Left lung (tissue), 10 donors: ENCODE results near the gene MSX2. TPM values are rescaled to one million over a fixed set of nuclear protein-coding genes. Genes with fewer than 3 reads are reported as not detected.

Experiments
- ATAC-seq: fragments of 200-7000 bp; cut with Tn5 transposase; one replicate; pipeline ENCODE4 v1.9.1; 2020; ENCODE audit warnings: moderate library complexity
- DNase-seq, 4 donors: peaks; one replicate each; pipeline ENCODE4 v3.0.0-alpha.2; 2013 to 2020
- H3K27ac ChIP-seq, 2 donors: fragments of 200-600 bp; sonication (generic) in 1 of 2; one replicate each; pipeline versions ENCODE4 v1.5.0 to v1.8.0; 2020 to 2021
- H3K27me3 ChIP-seq, 2 donors: fragments of 200-600 bp; sonication (generic) in 1 of 2; one replicate each; pipeline versions ENCODE4 v1.5.0 to v1.8.0; 2020 to 2021
- H3K36me3 ChIP-seq, 2 donors: fragments of 200-600 bp; sonication (generic) in 1 of 2; one replicate each; pipeline versions ENCODE4 v1.5.0 to v1.8.0; 2020 to 2021
- H3K4me1 ChIP-seq, 2 donors: fragments of 200-600 bp; one replicate each; pipeline ENCODE4 v1.8.0; 2021
- H3K4me3 ChIP-seq, 2 donors: fragments of 200-600 bp; sonication (generic) in 1 of 2; one replicate each; pipeline versions ENCODE4 v1.5.0 to v1.8.0; 2020 to 2021; ENCODE audit warnings: mild to moderate bottlenecking in 1 of 2
- H3K9me3 ChIP-seq, 2 donors: fragments of 200-600 bp; sonication (generic) in 1 of 2; one replicate each; pipeline versions ENCODE4 v1.5.0 to v1.8.0; 2020 to 2021
- intact Hi-C, 2 donors: fragments of 100-400 bp; cut with DNase I; formaldehyde crosslinking; loops; one replicate each; pipeline versions ENCODE4 v1.11.2 to v1.14.2; 2022
- polyA plus RNA-seq, 6 donors: library from polyadenylated mRNA; unstranded; fragments of 120-200 nt; gene quantifications; one replicate each; pipeline ENCODE4 v1.2.1, GENCODE V29; 2013; ENCODE audit not compliant: insufficient read length in 6 of 6
- total RNA-seq, 2 donors: library from RNA; stranded (reverse); fragmentation: NEBNext Ultra II Directional; extraction: Animal tissue kit (Norgen Biotek cat#: 25700); gene quantifications; one replicate each; pipeline ENCODE4 v1.2.1, GENCODE V29; 2021
- TF ChIP-seq, protein P1 (sequence below), 2 donors: fragments of 200-600 bp; sonication (generic) in 1 of 2; IDR thresholded peaks; one replicate each; pipeline versions ENCODE4 v1.5.0 to v1.8.0; 2021; ENCODE audit warnings: antibody characterized with exemption in 2 of 2
- donor health status: DM: no; HTN: yes; CAD: no.
- donor health status: DM: no; HTN: no; CAD: no.

The MSX2 gene
- total and polyA plus RNA-seq, 8 donors: 0.70 to 2.2 (median 1.3) TPM

DNA sequence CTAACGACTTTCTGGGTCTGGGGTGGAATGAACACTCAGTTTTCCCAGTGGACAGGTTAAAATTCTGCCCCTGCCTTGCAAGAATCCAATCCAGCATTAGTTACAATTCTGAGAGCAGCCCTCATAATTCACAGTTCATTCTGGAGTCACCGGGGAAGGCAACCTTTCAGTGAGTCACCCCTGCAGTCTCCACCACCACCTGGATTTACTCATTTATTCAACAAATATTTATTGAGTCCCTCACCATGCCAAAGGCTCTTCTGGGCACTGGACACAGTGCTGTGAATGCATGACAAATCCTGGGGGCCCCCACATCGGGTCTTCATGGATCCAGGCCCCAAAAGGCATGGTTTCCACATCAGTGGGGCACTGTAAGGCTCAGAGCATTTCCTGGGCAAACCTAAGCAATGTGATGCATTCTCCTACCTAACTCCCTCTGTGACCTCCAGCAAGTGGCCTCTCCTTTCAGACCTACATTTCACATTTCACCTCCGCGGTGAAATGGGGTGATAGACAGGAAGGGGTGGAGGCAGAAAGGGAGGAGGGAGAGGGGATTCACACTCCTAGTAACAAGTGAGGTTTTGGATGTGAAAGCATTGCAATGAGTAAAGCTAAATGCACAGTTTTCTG, 6.4 kb upstream of the MSX2 start:
- H3K4me3 ChIP-seq: no peak overlapping the region
- DNase-seq: no peak
- no peak overlapping the region for H3K27ac ChIP-seq
- no peak for ATAC-seq
- H3K9me3 ChIP-seq: no peaks in the 10 kb centered on the region
- H3K4me1 ChIP-seq: peaks cover 0 to 4% of the 10 kb centered on the region in 2 donors
- H3K36me3 ChIP-seq: no peaks in the 10 kb centered on the region
- H3K27me3 ChIP-seq: peaks cover 56 to 100% of the 10 kb centered on the region in 2 donors
- TF ChIP-seq, protein P1, sequence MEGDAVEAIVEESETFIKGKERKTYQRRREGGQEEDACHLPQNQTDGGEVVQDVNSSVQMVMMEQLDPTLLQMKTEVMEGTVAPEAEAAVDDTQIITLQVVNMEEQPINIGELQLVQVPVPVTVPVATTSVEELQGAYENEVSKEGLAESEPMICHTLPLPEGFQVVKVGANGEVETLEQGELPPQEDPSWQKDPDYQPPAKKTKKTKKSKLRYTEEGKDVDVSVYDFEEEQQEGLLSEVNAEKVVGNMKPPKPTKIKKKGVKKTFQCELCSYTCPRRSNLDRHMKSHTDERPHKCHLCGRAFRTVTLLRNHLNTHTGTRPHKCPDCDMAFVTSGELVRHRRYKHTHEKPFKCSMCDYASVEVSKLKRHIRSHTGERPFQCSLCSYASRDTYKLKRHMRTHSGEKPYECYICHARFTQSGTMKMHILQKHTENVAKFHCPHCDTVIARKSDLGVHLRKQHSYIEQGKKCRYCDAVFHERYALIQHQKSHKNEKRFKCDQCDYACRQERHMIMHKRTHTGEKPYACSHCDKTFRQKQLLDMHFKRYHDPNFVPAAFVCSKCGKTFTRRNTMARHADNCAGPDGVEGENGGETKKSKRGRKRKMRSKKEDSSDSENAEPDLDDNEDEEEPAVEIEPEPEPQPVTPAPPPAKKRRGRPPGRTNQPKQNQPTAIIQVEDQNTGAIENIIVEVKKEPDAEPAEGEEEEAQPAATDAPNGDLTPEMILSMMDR (IDR thresholded peaks at IDR 0.05): no peak
- intact Hi-C loops: no loop called here

DNA sequence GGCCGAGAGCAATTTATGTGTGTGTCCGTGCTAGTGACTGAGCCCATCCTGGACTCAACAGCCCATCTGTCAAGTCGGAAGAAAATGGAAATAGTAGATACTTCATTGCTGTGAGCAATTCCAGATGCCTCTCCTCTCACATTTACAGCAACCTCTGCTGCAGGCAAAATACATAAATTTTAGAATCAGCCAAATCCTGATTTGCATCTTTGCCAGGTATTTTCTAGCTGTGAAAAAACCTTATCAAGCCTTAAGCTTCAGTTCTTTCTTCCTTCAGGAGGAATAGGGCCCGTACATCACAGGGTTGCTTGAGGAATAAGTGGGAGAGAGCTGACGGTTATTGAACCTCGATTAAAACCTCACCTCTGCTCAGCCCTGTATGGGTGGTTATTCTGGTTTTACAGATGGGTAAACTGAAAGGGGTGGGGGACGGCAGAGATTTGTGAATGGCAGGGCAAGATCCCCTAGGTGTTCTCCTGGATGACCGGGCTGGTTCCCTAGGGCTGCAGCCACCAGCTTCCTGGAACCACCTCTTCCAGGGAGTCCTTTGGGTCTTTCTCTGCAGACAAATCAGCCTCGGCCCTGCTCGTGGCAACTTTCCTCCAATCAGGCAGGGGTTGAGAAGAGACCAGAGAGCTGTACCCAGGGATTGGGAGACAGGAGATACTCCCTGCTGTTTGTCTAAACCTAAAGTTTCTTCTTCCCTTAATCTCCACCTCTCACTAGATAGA, 5.3 kb upstream of the MSX2 start:
- H3K9me3 ChIP-seq: no peaks in the 10 kb centered on the region
- H3K36me3 ChIP-seq: no peaks in the 10 kb centered on the region
- peaks cover 66 to 100% of the 10 kb centered on the region in 2 donors for H3K27me3 ChIP-seq
- no peak overlapping the region for H3K27ac ChIP-seq
- DNase-seq: no peak
- TF ChIP-seq, protein P1 (IDR thresholded peaks at IDR 0.05): no peak
- no peak overlapping the region for H3K4me3 ChIP-seq
- intact Hi-C loops: no loop called here
- H3K4me1 ChIP-seq: peaks cover 3 to 4% of the 10 kb centered on the region in 2 donors
- ATAC-seq: no peak

DNA sequence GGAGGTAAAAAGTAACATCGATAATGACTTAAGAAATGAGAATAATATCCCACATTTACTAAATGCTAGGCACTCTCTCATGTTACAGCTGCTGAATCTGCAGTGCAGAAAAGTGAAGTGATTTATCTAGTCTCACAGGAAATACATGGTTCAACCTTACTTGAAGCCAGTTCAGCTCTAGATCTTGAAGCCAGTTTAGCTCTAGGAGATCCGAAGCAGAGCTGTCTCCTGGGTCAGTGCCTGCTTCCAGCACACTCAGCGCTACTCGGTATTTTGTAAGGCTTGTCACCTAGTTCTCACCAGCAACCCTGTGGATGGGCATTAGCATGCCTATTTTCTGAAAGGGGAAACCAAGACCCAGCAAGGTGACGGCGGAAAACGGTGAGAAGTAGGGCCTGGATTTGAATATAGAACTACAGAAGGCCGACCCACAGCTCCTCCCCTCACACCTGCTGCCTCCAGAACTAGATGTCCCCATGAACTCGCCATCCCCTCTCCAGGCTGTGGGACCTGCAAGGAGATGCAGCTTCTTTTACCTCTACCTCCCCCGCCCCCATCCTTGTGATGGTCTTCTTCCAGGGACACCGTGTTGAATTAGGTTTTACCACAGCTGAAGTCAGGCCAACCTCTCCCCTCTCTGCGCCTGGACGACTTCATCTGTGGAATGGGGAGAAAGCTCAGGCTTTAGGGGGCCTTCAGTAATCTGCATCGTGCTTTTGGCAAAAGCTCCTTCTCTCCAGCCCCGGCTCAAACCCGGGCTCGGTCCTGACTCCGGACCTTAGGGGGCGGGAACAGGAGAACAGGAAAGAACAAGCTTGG, 4.4 kb upstream of the MSX2 start:
- no peak for ATAC-seq
- intact Hi-C loops: no loop called here

DNA sequence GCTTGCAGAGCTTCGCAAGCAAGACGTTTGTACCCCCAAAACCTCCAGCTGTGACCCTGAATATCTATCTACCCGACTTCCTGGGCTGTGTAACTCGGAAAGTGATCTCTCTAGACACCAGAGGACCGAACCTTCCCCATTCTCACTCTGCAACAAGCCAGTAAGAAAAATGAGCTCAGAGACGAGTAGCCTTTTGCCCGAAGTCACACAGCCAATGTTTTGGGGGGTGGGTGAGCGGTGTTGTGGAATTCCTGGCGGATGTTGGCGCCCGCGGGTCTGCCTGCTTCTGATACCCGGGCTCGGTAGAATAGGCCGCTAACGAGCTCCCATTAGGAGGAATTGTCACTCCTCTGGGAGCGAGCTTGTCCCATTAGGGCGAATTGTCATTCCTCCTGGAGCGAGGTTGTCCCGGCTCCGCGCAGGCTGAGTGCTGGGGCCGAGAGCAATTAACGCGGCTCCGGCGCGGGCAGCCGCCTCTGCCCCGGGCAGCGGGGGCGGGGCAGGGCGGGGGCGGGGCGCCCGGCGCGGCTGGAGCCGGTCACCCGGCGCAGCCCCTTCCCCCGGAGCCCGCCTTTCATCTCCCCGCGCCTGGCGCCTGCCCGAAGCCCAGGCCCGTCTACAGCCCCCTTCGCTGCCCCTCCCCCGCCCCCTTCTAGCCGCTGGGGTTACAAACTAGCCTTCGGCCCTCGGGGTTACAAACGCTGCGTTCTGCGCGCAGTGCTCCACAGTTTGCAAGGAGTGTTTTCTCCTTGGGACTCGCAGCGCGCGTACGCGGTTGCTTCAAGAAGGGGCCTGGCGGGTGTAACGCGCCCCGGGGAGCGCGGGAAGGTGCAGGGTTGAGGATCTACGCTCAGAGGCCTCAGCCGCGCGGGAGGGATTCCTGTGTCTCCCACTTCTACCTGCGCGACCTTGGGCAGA, 3.5 kb upstream of the MSX2 start:
- Histone ChIP-seq H3K27ac (no peak overlapping the region), H3K4me3 (no peak overlapping the region), H3K4me1 (peaks cover 3 to 13% of the 10 kb centered on the region in 2 donors), H3K9me3 (no peaks in the 10 kb centered on the region), H3K27me3 (peaks cover 82 to 100% of the 10 kb centered on the region in 2 donors), H3K36me3 (no peaks in the 10 kb centered on the region)
- DNase-seq: no peak
- TF ChIP-seq, protein P1 (IDR thresholded peaks at IDR 0.05): no peak
- intact Hi-C loops: no loop called here
- ATAC-seq: peak; percentile 7

More for the DNA sequence above, 4.4 kb upstream of the MSX2 start:
- no peaks in the 10 kb centered on the region for H3K36me3 ChIP-seq
- no peaks in the 10 kb centered on the region for H3K9me3 ChIP-seq
- no peak overlapping the region for H3K4me3 ChIP-seq
- no peak overlapping the region for H3K27ac ChIP-seq
- no peak for DNase-seq
- peaks cover 3 to 11% of the 10 kb centered on the region in 2 donors for H3K4me1 ChIP-seq
- TF ChIP-seq, protein P1 (IDR thresholded peaks at IDR 0.05): no peak
- peaks cover 73 to 100% of the 10 kb centered on the region in 2 donors for H3K27me3 ChIP-seq
